HepG2 (cell line): ENCODE results near the gene TMEM217. TPM values are rescaled to one million over a fixed set of nuclear protein-coding genes. Genes with fewer than 3 reads are reported as not detected.
A peak's percentile ranks its signal among the peaks of the same experiment; 100 is the strongest.

Experiments
- ARNTL ChIP-seq: sonication (generic); formaldehyde crosslinking; IDR thresholded peaks from 2 replicates; pipeline ENCODE4 v1.4.0; 2020; ENCODE audit warnings: mild to moderate bottlenecking, missing genetic modification reagents
- CREM ChIP-seq, 2 experiments: sonication (generic) in 1 of 2; formaldehyde crosslinking in 1 of 2; IDR thresholded peaks; 2 replicates each; pipeline versions ENCODE4 v1.4.0 to v1.6.1; 2016 to 2020; ENCODE audit warnings: antibody characterized with exemption in 1 of 2, mild to moderate bottlenecking in 1 of 2, missing genetic modification reagents in 1 of 2
- DPF2 ChIP-seq: sonication (generic); formaldehyde crosslinking; IDR thresholded peaks from 2 replicates; pipeline ENCODE4 v1.4.0; 2020; ENCODE audit warnings: mild to moderate bottlenecking, low read depth, missing genetic modification reagents, borderline replicate concordance
- HNRNPK ChIP-seq: fragments of 200-400 bp; formaldehyde crosslinking; IDR thresholded peaks from 2 replicates; pipeline ENCODE4 v1.6.1; 2018; ENCODE audit warnings: low read length, low read depth, moderate library complexity, mild to moderate bottlenecking; ENCODE audit not compliant: poor library complexity, severe bottlenecking
- MEIS2 ChIP-seq: sonication (generic); formaldehyde crosslinking; IDR thresholded peaks from 2 replicates; pipeline ENCODE4 v1.9.0; 2021; ENCODE audit warnings: mild to moderate bottlenecking, missing genetic modification reagents
- MTERF4 ChIP-seq: sonication (generic); formaldehyde crosslinking; IDR thresholded peaks from 2 replicates; pipeline ENCODE4 v1.8.0; 2023; ENCODE audit warnings: mild to moderate bottlenecking, missing genetic modification reagents
- MTF2 ChIP-seq: sonication (generic); formaldehyde crosslinking; IDR thresholded peaks from 2 replicates; pipeline ENCODE4 v1.5.0; 2020; ENCODE audit warnings: missing genetic modification reagents, borderline replicate concordance
- NRL ChIP-seq: sonication (generic); formaldehyde crosslinking; IDR thresholded peaks from 2 replicates; pipeline ENCODE4 v1.5.0; 2020; ENCODE audit warnings: missing genetic modification reagents, mild to moderate bottlenecking, moderate library complexity, borderline replicate concordance
- PPARG ChIP-seq: conservative IDR thresholded peaks from 2 replicates; pipeline ENCODE4 v1.6.1; 2016; ENCODE audit warnings: missing biosample characterization, missing genetic modification reagents
- RELA ChIP-seq: sonication (generic); formaldehyde crosslinking; IDR thresholded peaks from 2 replicates; pipeline ENCODE4 v1.4.0; 2020; ENCODE audit warnings: missing genetic modification reagents
- REXO4 ChIP-seq: sonication (generic); formaldehyde crosslinking; IDR thresholded peaks from 2 replicates; pipeline ENCODE4 v1.8.0; 2022; ENCODE audit warnings: missing genetic modification reagents, mild to moderate bottlenecking, borderline replicate concordance
- U2AF1 ChIP-seq: fragments of 200-400 bp; formaldehyde crosslinking; optimal IDR thresholded peaks from 2 replicates; pipeline ENCODE3; 2017; ENCODE audit warnings: mild to moderate bottlenecking, low read depth, low read length
- ZBTB21 ChIP-seq: sonication (generic); formaldehyde crosslinking; IDR thresholded peaks from 2 replicates; pipeline ENCODE4 v1.4.0; 2020; ENCODE audit warnings: missing genetic modification reagents
- ZFP90 ChIP-seq: sonication (generic); formaldehyde crosslinking; IDR thresholded peaks from 2 replicates; pipeline ENCODE4 v1.8.0; 2022; ENCODE audit warnings: missing genetic modification reagents, mild to moderate bottlenecking, inconsistent platforms, borderline replicate concordance
- ZNF3 ChIP-seq: IDR thresholded peaks from 2 replicates; pipeline ENCODE4 v1.7.0; 2017; ENCODE audit warnings: inconsistent platforms
- ZNF335 ChIP-seq: sonication (generic); formaldehyde crosslinking; IDR thresholded peaks from 2 replicates; pipeline ENCODE4 v1.4.0; 2020; ENCODE audit warnings: missing genetic modification reagents
- ZNF441 ChIP-seq: sonication (generic); formaldehyde crosslinking; IDR thresholded peaks from 2 replicates; pipeline ENCODE4 v1.7.0; 2021; ENCODE audit warnings: missing genetic modification reagents, borderline replicate concordance
- ZNF75D ChIP-seq: sonication (generic); formaldehyde crosslinking; IDR thresholded peaks from 2 replicates; pipeline ENCODE4 v1.8.1; 2023; ENCODE audit warnings: missing genetic modification reagents, mild to moderate bottlenecking, borderline replicate concordance
- ZNF788 ChIP-seq: sonication (generic); formaldehyde crosslinking; IDR thresholded peaks from 2 replicates; pipeline ENCODE4 v1.5.0; 2020; ENCODE audit warnings: mild to moderate bottlenecking, missing genetic modification reagents, borderline replicate concordance
- polyA plus RNA-seq, 8 experiments: library from polyadenylated mRNA; depleted of rRNA in 3 of 8; stranded (reverse) in 7 of 8; unstranded in 1 of 8; fragments of >200 nt; fragmentation: Illumina TruSeq in 4 of 8; extraction: Trizol in 4 of 8; gene quantifications; 2 replicates each; pipeline versions ENCODE4 v1.2.1 to v1.2.3, GENCODE V29; 2011 to 2016; ENCODE audit warnings: low read depth in 4 of 8, missing spikeins in 1 of 8, mixed read lengths in 1 of 8; ENCODE audit not compliant: insufficient read depth in 1 of 8
- total RNA-seq, 5 experiments: library from RNA; depleted of rRNA; stranded (reverse); fragments of >200 nt; fragmentation: Illumina TruSeq; extraction: Trizol; gene quantifications; 2 replicates each; pipeline ENCODE4 v1.2.3, GENCODE V29; 2016; ENCODE audit warnings: low read depth in 1 of 5
- TF ChIP-seq, protein P1 (sequence below): sonication (generic); formaldehyde crosslinking; IDR thresholded peaks from 2 replicates; pipeline ENCODE4 v1.5.0; 2020; ENCODE audit warnings: missing genetic modification reagents, mild to moderate bottlenecking, borderline replicate concordance
- TF ChIP-seq, protein P2 (sequence below): sonication (generic); formaldehyde crosslinking; IDR thresholded peaks from 2 replicates; pipeline ENCODE4 v1.5.1; 2020; ENCODE audit warnings: mild to moderate bottlenecking, moderate library complexity, missing genetic modification reagents
- TF ChIP-seq, protein P3 (sequence below): sonication (generic); formaldehyde crosslinking; IDR thresholded peaks from 2 replicates; pipeline ENCODE4 v1.9.0; 2021; ENCODE audit warnings: missing genetic modification reagents, borderline replicate concordance

Gene TMEM217
- total and polyA plus RNA-seq, 2 of the 13 experiments (the other 11 are each of a cell fraction or from before 2014, with no cell fraction given), result 2.3 to 3.4 TPM

GRCh38 chr6:37171970-37172812 lies 85.8 kb downstream of the TMEM217 start (continued):
- TF ChIP-seq ZNF788 (CRISPR knock-in tag) (no peak; the same call in 1 of the 2 replicates), NRL (CRISPR knock-in tag) (no peak), ZNF75D (CRISPR knock-in tag) (no peak), DPF2 (CRISPR knock-in tag) (no peak), MTF2 (CRISPR knock-in tag) (no peak), ZBTB21 (CRISPR knock-in tag) (no peak), U2AF1 (no peak), CREM (IDR thresholded peaks at IDR 0.05) (peak; percentile 89), CREM (CRISPR knock-in tag; IDR thresholded peaks at IDR 0.05) (no peak), REXO4 (CRISPR knock-in tag) (no peak), HNRNPK (no peak), RELA (CRISPR knock-in tag) (peak; percentile 74; the same call in 1 of the 2 replicates), ZNF441 (CRISPR knock-in tag) (peak; percentile 25; the same call in 1 of the 2 replicates), ZNF335 (CRISPR knock-in tag) (no peak), ZFP90 (CRISPR knock-in tag) (peak; percentile 83; the same call in 1 of the 2 replicates), ZNF3 (CRISPR knock-in tag) (no peak), MEIS2 (CRISPR knock-in tag) (peak; percentile 70; the same call in 1 of the 2 replicates), PPARG (CRISPR knock-in tag) (peak; percentile 76), MTERF4 (CRISPR knock-in tag) (no peak), ARNTL (peak; percentile 91; the same call in 1 of the 2 replicates)
- TF ChIP-seq, protein P1, sequence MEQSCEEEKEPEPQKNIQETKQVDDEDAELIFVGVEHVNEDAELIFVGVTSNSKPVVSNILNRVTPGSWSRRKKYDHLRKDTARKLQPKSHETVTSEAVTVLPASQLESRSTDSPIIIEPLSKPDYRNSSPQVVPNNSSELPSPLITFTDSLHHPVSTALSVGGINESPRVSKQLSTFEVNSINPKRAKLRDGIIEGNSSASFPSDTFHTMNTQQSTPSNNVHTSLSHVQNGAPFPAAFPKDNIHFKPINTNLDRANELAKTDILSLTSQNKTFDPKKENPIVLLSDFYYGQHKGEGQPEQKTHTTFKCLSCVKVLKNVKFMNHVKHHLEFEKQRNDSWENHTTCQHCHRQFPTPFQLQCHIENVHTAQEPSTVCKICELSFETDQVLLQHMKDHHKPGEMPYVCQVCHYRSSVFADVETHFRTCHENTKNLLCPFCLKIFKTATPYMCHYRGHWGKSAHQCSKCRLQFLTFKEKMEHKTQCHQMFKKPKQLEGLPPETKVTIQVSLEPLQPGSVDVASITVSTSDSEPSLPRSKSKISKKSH (CRISPR knock-in tag), result no peak
- TF ChIP-seq, protein P2, sequence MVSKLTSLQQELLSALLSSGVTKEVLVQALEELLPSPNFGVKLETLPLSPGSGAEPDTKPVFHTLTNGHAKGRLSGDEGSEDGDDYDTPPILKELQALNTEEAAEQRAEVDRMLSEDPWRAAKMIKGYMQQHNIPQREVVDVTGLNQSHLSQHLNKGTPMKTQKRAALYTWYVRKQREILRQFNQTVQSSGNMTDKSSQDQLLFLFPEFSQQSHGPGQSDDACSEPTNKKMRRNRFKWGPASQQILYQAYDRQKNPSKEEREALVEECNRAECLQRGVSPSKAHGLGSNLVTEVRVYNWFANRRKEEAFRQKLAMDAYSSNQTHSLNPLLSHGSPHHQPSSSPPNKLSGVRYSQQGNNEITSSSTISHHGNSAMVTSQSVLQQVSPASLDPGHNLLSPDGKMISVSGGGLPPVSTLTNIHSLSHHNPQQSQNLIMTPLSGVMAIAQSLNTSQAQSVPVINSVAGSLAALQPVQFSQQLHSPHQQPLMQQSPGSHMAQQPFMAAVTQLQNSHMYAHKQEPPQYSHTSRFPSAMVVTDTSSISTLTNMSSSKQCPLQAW (CRISPR knock-in tag), result peak; percentile 73
- TF ChIP-seq, protein P3, sequence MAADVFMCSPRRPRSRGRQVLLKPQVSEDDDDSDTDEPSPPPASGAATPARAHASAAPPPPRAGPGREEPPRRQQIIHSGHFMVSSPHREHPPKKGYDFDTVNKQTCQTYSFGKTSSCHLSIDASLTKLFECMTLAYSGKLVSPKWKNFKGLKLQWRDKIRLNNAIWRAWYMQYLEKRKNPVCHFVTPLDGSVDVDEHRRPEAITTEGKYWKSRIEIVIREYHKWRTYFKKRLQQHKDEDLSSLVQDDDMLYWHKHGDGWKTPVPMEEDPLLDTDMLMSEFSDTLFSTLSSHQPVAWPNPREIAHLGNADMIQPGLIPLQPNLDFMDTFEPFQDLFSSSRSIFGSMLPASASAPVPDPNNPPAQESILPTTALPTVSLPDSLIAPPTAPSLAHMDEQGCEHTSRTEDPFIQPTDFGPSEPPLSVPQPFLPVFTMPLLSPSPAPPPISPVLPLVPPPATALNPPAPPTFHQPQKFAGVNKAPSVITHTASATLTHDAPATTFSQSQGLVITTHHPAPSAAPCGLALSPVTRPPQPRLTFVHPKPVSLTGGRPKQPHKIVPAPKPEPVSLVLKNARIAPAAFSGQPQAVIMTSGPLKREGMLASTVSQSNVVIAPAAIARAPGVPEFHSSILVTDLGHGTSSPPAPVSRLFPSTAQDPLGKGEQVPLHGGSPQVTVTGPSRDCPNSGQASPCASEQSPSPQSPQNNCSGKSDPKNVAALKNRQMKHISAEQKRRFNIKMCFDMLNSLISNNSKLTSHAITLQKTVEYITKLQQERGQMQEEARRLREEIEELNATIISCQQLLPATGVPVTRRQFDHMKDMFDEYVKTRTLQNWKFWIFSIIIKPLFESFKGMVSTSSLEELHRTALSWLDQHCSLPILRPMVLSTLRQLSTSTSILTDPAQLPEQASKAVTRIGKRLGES (CRISPR knock-in tag), result 0 out of 2 replicates have a peak, but pooled peaks have one; percentile 31
